ENCODE data around the gene CDH22.

DNA sequence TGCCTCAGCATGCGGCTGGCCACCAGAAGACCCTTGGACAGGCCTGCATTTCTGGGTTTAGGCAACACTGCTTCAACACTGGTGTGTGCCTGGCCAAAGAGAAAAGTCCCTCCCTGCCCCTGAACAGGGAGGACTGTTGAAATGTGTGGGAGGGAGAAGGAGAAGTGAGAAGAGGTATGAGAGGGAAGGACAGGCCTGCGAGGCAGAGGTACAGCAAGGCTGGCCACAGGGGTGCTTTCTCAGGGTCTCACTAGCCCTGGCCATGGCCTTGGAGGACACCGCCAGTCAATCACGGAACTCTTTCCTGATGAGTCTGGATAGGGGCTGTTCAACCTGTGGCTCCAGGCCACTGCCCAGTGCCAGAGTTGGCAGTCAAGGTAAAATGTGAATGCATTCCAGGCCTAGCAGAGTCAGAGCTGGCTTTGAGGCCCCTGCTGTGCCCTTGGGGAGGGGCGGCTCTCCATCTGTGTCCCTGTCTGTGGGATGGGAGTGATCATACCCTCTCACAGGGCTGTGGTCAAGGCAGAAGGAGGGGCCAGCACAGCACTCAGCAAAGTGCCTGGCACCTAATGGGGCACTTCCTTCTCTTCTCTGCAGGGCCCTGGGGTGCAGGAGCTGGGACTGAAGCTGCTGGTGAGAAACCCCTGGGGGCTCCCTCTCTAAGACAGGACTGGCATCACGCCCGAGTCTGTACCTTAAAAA is 43.2 kb upstream of the CDH22 start:
- TF ChIP-seq SIN3A (IDR thresholded peaks at IDR 0.05; ENCODE audit: low read depth, low read length) (no peak), JUND (IDR thresholded peaks at IDR 0.05; ENCODE audit: low read depth, low read length) (no peak), TAF1 (IDR thresholded peaks at IDR 0.05; ENCODE audit: borderline replicate concordance, low read depth, low read length) (no peak), EZH2 (IDR thresholded peaks at IDR 0.05; ENCODE audit: borderline replicate concordance, control insufficient read depth, low read depth, low read length) (no peak), NR2C2 (IDR thresholded peaks at IDR 0.05; ENCODE audit: borderline replicate concordance, control insufficient read depth, insufficient read length, low read depth) (no peak), POLR2A (IDR thresholded peaks at IDR 0.05; ENCODE audit: low read depth, low read length) (no peak; the same call in 1 of the 2 replicates), ESRRA (IDR thresholded peaks at IDR 0.05; ENCODE audit: low read length) (no peak), YY1 (IDR thresholded peaks at IDR 0.05; ENCODE audit: low read depth, low read length) (0 out of 2 replicates have a peak, but pooled peaks have one; percentile 29), TCF7 (IDR thresholded peaks at IDR 0.05; ENCODE audit: borderline replicate concordance) (no peak), FOS (IDR thresholded peaks at IDR 0.05; ENCODE audit: borderline replicate concordance, extremely low read depth, insufficient read length) (no peak), ZNF622 (IDR thresholded peaks at IDR 0.05) (no peak), EP300 (IDR thresholded peaks at IDR 0.05; ENCODE audit: borderline replicate concordance in 1 of 2, control insufficient read depth in 1 of 2, low read depth in 2 of 2, low read length in 2 of 2) (peak in 1 of 2 experiments; percentile 58; a peak in 1 of 4 replicates)
- TF ChIP-seq, protein P1, sequence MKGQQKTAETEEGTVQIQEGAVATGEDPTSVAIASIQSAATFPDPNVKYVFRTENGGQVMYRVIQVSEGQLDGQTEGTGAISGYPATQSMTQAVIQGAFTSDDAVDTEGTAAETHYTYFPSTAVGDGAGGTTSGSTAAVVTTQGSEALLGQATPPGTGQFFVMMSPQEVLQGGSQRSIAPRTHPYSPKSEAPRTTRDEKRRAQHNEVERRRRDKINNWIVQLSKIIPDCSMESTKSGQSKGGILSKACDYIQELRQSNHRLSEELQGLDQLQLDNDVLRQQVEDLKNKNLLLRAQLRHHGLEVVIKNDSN (IDR thresholded peaks at IDR 0.05; ENCODE audit: borderline replicate concordance, extremely low read length, insufficient read depth, low read depth, low read length): no peak

All from GM12878 (cell line).